GM19035 (cell line): ENCODE results near the gene CRACR2B.

Experiments used
- ATAC-seq: cut with Tn5 transposase; IDR thresholded peaks from one replicate; pipeline ENCODE4 v1.9.1; 2021; ENCODE audit not compliant: unreplicated experiment

The CRACR2B gene

GRCh38 chr11:837189-837989 lies 9.7 kb downstream of the CRACR2B start:
- no peak for ATAC-seq

- ATAC-seq = no peak
Measured at GRCh38 chr11:837990-838307, 10.2 kb downstream of the CRACR2B start.

- no peak for ATAC-seq
Measured at GRCh38 chr11:838441-839279, 10.9 kb downstream of the CRACR2B start.

- ATAC-seq = no peak
Measured at GRCh38 chr11:839280-839623, 11.5 kb downstream of the CRACR2B start.

GRCh38 chr11:839875-840617 lies 12.3 kb downstream of the CRACR2B start:
- no peak for ATAC-seq

- peak; percentile 23 for ATAC-seq
Measured at GRCh38 chr11:841981-842369, 14.3 kb downstream of the CRACR2B start.

GRCh38 chr11:842370-843002 lies 14.8 kb downstream of the CRACR2B start, which contains the start of the genes POLR2L and TSPAN4:
Gene POLR2L (minus strand): TSS chr11:842529. CDS start chr11:842508, 21 bp downstream.
Gene TSPAN4 (plus strand): TSS chr11:842852. CDS start chr11:850305, 7,453 bp downstream.
- ATAC-seq = peak; percentile 81

GRCh38 chr11:843086-843734 lies 15.5 kb downstream of the CRACR2B start:
- peak; percentile 11 for ATAC-seq

- no peak for ATAC-seq
Measured at GRCh38 chr11:843818-844692, 16.3 kb downstream of the CRACR2B start.

GRCh38 chr11:844693-845644 lies 17.2 kb downstream of the CRACR2B start:
- ATAC-seq = no peak

- no peak for ATAC-seq
Measured at GRCh38 chr11:845872-846495, 18.3 kb downstream of the CRACR2B start.

- ATAC-seq = no peak
Measured at GRCh38 chr11:846496-847098, 18.9 kb downstream of the CRACR2B start.

- ATAC-seq = no peak
Measured at GRCh38 chr11:847876-848275, 20.2 kb downstream of the CRACR2B start.

- ATAC-seq = no peak
Measured at GRCh38 chr11:848380-848931, 20.7 kb downstream of the CRACR2B start.

- no peak for ATAC-seq
Measured at GRCh38 chr11:849104-849824, 21.5 kb downstream of the CRACR2B start.

- no peak for ATAC-seq
Measured at GRCh38 chr11:849951-850774, 22.4 kb downstream of the CRACR2B start.
